ENCODE data around the gene UGT1A9.

The UGT1A9 gene

DNA sequence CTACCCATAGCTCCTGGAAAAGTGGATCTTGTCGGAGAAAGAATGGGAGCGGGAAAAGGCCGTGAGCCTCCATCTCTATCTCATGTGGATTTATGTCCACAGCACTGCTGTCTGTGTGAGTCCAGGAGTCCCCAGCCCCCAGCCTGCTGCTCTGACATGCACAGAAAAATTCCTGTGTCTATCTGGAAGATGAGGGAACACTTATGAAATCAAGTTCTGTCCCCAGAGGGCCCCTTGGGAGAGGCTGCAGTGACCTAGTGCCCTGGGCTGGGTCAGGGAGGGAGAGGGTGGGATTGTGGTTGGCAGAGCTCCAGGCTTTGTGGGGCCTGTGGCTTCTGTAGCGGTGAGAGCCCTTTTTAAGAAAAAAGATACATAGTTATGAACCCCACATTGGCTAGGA, 145.1 kb downstream of the UGT1A9 start:
- TF ChIP-seq POLR2AphosphoS5 (IDR thresholded peaks at IDR 0.05; ENCODE audit: low read depth, low read length), result no peak
- TF ChIP-seq POLR2A (IDR thresholded peaks at IDR 0.05; ENCODE audit: low read depth, low read length), result no peak
- no peak for TF ChIP-seq TAF1 (IDR thresholded peaks at IDR 0.05; ENCODE audit: borderline replicate concordance, low read depth, low read length)
- DNase-seq (ENCODE audit: insufficient read length) (no peak), FAIRE-seq (no peak)

DNA sequence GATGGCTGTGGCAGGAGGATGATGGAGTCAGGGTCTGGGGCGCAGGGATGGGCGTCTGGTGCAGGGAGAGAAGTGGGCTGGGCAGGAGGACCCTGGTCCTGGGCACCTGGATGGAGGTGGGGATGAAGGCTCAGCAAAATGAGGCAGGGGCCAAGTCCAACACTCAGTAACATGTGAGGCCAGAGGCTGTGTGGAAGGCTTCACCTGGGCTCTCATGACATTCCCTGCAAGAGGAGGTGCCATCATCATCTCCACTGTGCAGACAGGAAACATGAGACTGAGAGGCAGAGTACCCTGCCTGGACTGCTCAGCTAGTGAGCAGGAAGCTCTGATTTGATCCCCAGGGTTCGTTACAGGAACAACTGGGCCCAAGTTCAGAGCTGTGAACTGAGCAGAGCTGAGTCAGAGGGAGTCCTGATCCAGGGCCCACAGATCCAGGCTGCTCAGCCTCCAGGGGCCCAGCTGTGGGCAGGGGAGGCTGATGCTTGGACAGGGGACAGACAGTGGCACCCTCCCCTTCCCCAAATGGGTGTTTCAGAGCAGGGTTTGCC, 145.7 kb downstream of the UGT1A9 start:
- FAIRE-seq (no peak), DNase-seq (ENCODE audit: insufficient read length) (no peak)
- TF ChIP-seq POLR2A (IDR thresholded peaks at IDR 0.05; ENCODE audit: low read depth, low read length), result no peak
- TF ChIP-seq TAF1 (IDR thresholded peaks at IDR 0.05; ENCODE audit: borderline replicate concordance, low read depth, low read length), result no peak
- TF ChIP-seq POLR2AphosphoS5 (IDR thresholded peaks at IDR 0.05; ENCODE audit: low read depth, low read length), result no peak

GRCh38 chr2:233817995-233818638, 146.4 kb downstream of the UGT1A9 start:
- FAIRE-seq (no peak), DNase-seq (ENCODE audit: insufficient read length) (no peak)
- TF ChIP-seq POLR2A (IDR thresholded peaks at IDR 0.05; ENCODE audit: low read depth, low read length) (no peak), TAF1 (IDR thresholded peaks at IDR 0.05; ENCODE audit: borderline replicate concordance, low read depth, low read length) (no peak)

DNA sequence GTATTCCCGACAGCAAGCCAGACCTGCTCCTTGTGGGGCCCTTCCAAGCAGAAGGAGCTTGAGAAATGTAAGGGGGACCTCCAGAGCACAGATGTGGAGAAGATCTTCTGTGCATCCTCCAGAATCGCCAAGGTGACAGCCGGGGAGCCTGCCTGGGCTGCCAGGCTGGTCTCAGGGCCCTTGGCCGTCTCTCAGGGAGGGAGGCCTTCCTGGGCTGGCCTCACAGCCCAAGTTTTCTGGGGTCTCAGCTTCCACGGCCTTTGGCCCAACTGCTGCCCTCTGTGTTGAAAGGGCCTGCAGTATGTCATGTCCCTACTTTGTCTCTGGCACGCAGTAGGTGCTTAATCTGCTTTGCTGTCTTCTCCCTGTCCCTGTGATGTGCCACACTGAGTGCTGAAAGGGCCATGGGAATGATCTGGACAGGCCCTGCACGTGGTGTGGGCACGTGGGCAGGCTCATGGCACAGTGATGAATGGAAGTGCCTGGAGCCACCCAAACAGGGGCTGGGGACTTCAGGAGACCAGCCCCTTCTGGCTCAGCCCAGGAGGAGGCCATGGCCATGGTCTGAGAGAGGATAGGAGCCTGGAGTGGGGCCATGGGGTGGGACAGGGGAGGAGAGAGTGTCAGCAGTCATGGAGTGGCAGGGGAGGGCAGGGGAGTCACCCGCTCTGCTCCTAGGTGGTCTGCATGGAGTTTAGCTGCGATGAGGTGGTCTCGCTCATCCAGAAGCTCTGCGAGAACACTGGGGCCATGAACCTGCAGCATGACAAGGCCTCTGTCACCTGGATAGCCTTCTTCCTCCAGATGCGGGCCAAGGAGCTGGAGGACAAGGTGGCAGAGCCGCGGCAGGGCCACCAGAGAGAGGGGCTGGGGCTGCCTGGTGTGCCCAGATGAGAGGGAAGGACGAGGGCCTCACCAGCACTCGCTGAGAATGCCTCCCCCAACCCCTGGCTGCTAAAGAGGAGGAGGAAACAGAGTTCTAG, 147.2 kb downstream of the UGT1A9 start:
- no peak for DNase-seq (ENCODE audit: insufficient read length)
- FAIRE-seq, result no peak
- TF ChIP-seq POLR2AphosphoS5 (IDR thresholded peaks at IDR 0.05; ENCODE audit: low read depth, low read length) (no peak), POLR2A (IDR thresholded peaks at IDR 0.05; ENCODE audit: low read depth, low read length) (no peak), TAF1 (IDR thresholded peaks at IDR 0.05; ENCODE audit: borderline replicate concordance, low read depth, low read length) (no peak)

- no peak for DNase-seq (ENCODE audit: insufficient read length)
- TF ChIP-seq TAF1 (IDR thresholded peaks at IDR 0.05; ENCODE audit: borderline replicate concordance, low read depth, low read length), result no peak
- no peak for TF ChIP-seq POLR2AphosphoS5 (IDR thresholded peaks at IDR 0.05; ENCODE audit: low read depth, low read length)
- no peak for TF ChIP-seq POLR2A (IDR thresholded peaks at IDR 0.05; ENCODE audit: low read depth, low read length)
- no peak for FAIRE-seq
These were observed 148.4 kb downstream of the UGT1A9 start for GRCh38 chr2:233819884-233820773.

GRCh38 chr2:233820774-233821105, 149.0 kb downstream of the UGT1A9 start:
- DNase-seq (ENCODE audit: insufficient read length) (no peak), FAIRE-seq (no peak)
- TF ChIP-seq POLR2AphosphoS5 (IDR thresholded peaks at IDR 0.05; ENCODE audit: low read depth, low read length), result no peak

DNA sequence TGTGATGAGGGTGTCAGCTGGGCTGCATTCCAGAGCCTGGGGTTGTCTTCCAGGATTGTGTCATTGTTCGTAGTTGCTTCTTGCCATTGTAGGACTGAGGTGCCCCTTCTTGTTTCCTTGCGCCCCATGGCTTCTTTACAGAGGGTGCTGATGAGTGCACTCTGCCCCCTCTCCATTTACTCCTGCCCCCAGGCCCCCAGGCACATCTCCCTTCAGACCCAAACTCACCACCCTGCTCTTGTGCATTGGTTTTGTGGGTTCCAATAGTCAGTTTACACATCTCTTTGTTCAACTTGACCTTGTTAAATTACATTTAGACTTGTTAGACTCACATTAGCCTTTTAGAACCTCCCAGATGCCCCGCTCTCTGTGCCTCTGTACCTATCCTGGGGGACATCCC, 149.5 kb downstream of the UGT1A9 start:
- TF ChIP-seq POLR2AphosphoS5 (IDR thresholded peaks at IDR 0.05; ENCODE audit: low read depth, low read length), result no peak
- no peak for TF ChIP-seq POLR2A (IDR thresholded peaks at IDR 0.05; ENCODE audit: low read depth, low read length)
- no peak for FAIRE-seq

GRCh38 chr2:233821709-233822100, 150.0 kb downstream of the UGT1A9 start:
- DNase-seq (ENCODE audit: insufficient read length), result no peak
- no peak for FAIRE-seq
- TF ChIP-seq TAF1 (IDR thresholded peaks at IDR 0.05; ENCODE audit: borderline replicate concordance, low read depth, low read length) (no peak), POLR2AphosphoS5 (IDR thresholded peaks at IDR 0.05; ENCODE audit: low read depth, low read length) (no peak), POLR2A (IDR thresholded peaks at IDR 0.05; ENCODE audit: low read depth, low read length) (no peak)

More for the DNA sequence above, 149.5 kb downstream of the UGT1A9 start:
- DNase-seq (ENCODE audit: insufficient read length), result no peak

GRCh38 chr2:233822101-233822771, 150.5 kb downstream of the UGT1A9 start:
- DNase-seq (ENCODE audit: insufficient read length) (no peak), FAIRE-seq (no peak)
- TF ChIP-seq POLR2AphosphoS5 (IDR thresholded peaks at IDR 0.05; ENCODE audit: low read depth, low read length) (no peak), POLR2A (IDR thresholded peaks at IDR 0.05; ENCODE audit: low read depth, low read length) (no peak), TAF1 (IDR thresholded peaks at IDR 0.05; ENCODE audit: borderline replicate concordance, low read depth, low read length) (no peak)
